ENCODE results near the gene HNRNPF.

DNA sequence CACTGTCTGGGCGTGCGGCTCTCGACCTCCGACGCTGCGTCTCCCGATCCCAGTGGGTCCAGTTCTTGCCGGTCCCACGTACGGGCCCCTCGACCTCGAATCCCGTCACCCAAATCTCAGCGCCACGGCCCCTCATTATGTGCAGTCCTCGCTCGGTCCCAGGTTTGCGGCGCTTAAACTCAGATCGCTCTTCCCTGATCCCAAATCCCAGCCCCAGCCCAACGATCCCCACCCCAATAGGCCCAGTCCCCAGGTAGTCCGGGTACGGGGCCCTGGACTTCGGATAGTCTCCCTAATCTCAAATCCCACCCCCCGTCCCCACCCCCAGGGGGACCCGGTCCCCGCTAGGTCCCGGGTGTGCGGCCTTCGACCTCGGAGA, 666 bp downstream of the HNRNPF start:
- TF ChIP-seq, protein P1, sequence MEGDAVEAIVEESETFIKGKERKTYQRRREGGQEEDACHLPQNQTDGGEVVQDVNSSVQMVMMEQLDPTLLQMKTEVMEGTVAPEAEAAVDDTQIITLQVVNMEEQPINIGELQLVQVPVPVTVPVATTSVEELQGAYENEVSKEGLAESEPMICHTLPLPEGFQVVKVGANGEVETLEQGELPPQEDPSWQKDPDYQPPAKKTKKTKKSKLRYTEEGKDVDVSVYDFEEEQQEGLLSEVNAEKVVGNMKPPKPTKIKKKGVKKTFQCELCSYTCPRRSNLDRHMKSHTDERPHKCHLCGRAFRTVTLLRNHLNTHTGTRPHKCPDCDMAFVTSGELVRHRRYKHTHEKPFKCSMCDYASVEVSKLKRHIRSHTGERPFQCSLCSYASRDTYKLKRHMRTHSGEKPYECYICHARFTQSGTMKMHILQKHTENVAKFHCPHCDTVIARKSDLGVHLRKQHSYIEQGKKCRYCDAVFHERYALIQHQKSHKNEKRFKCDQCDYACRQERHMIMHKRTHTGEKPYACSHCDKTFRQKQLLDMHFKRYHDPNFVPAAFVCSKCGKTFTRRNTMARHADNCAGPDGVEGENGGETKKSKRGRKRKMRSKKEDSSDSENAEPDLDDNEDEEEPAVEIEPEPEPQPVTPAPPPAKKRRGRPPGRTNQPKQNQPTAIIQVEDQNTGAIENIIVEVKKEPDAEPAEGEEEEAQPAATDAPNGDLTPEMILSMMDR (IDR thresholded peaks at IDR 0.05; ENCODE audit: extremely low read depth in 1 of 2, insufficient read depth in 1 of 2, low read depth in 1 of 2, low read length in 2 of 2) = no peak
- TF ChIP-seq, protein P2, sequence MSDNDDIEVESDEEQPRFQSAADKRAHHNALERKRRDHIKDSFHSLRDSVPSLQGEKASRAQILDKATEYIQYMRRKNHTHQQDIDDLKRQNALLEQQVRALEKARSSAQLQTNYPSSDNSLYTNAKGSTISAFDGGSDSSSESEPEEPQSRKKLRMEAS (IDR thresholded peaks at IDR 0.05; ENCODE audit: insufficient read depth, insufficient read length) = no peak
- TF ChIP-seq EZH2 (IDR thresholded peaks at IDR 0.05; ENCODE audit: borderline replicate concordance, low read depth, low read length, severe bottlenecking) (no peak), POLR2A (IDR thresholded peaks at IDR 0.05; ENCODE audit: low read depth, low read length) (no peak), GATA2 (IDR thresholded peaks at IDR 0.05; ENCODE audit: insufficient read depth, insufficient read length, low read depth, low read length) (no peak), POLR2AphosphoS5 (IDR thresholded peaks at IDR 0.05; ENCODE audit: insufficient read depth, low read depth, low read length) (no peak), FOS (IDR thresholded peaks at IDR 0.05; ENCODE audit: borderline replicate concordance, insufficient read depth, low read length) (no peak)
